ENCODE results near the gene HLA-DQA1. TPM values are rescaled to one million over a fixed set of nuclear protein-coding genes. Genes with fewer than 3 reads are reported as not detected.

The HLA-DQA1 gene
- total RNA-seq, 1 experiment from 2014 or later: 0.86 TPM

- CTCF ChIA-PET: no interaction called here
- H3K9ac ChIP-seq (ENCODE audit: low read length): no peak overlapping the region
- no peak for DNase-seq (ENCODE audit: low read depth, low spot score)
- no peaks in the 10 kb centered on the region for H3K36me3 ChIP-seq (ENCODE audit: control insufficient read depth in 1 of 2, insufficient read depth in 2 of 2, low read length in 2 of 2)
- intact Hi-C loops (cut with micrococcal nuclease): no loop called here
- no peaks in the 10 kb centered on the region for H3K9me2 ChIP-seq (ENCODE audit: insufficient read depth)
- peaks cover 0 to 10% of the 10 kb centered on the region in 2 experiments; a peak in 3 of 4 replicates for H3K4me1 ChIP-seq (ENCODE audit: control insufficient read depth in 1 of 2, insufficient read depth in 2 of 2, low read length in 2 of 2)
- H3K4me2 ChIP-seq (ENCODE audit: low read length): peak overlapping the region; percentile 80
- H3K27me3 ChIP-seq (ENCODE audit: insufficient read depth, low read length): no peaks in the 10 kb centered on the region
- H3K4me3 ChIP-seq (replicated peaks in 1 of 2; ENCODE audit: low read depth in 1 of 2, low read length in 2 of 2): no peak overlapping the region
- H4K20me1 ChIP-seq (ENCODE audit: insufficient read depth): no peaks in the 10 kb centered on the region
- H3K9me3 ChIP-seq (ENCODE audit: control insufficient read depth in 1 of 2, insufficient read depth in 1 of 2, low read depth in 1 of 2, low read length in 2 of 2): no peaks in the 10 kb centered on the region
- peak; percentile 18 for ATAC-seq
- H3K27ac ChIP-seq (ENCODE audit: low read depth, low read length): no peak overlapping the region
- TF ChIP-seq CTCF (IDR thresholded peaks at IDR 0.05 in 2 of 3, conservative IDR thresholded peaks at IDR 0.05 in 1 of 3; ENCODE audit: borderline replicate concordance in 1 of 3, insufficient read depth in 1 of 3, low read depth in 2 of 3, low read length in 2 of 3) (no peak), POLR2A (IDR thresholded peaks at IDR 0.05; ENCODE audit: borderline replicate concordance, extremely low read depth, insufficient read depth, insufficient read length) (no peak), SIN3A (IDR thresholded peaks at IDR 0.05; ENCODE audit: low read depth) (no peak), TCF7L2 (IDR thresholded peaks at IDR 0.05; ENCODE audit: borderline replicate concordance, extremely low read depth, insufficient read depth, insufficient read length) (no peak), MAX (IDR thresholded peaks at IDR 0.05) (no peak), ZFX (IDR thresholded peaks at IDR 0.05) (no peak), EZH2 (IDR thresholded peaks at IDR 0.05) (no peak), ZBTB33 (IDR thresholded peaks at IDR 0.05; ENCODE audit: extremely low read depth, insufficient replicate concordance, low read length) (no peak)
- RAD21 ChIA-PET (ENCODE audit: low non-redundant PET in 1 of 2, low total read pairs in 2 of 2, uncharacterized antibody in 2 of 2, unreplicated experiment in 2 of 2): no interaction called here
- POLR2A ChIA-PET: interaction anchor here (0.6 kb wide), 1 partner anchor 362 kb away, joined by 3 read pairs; no protein-coding TSS in a partner anchor
- H2AFZ ChIP-seq (ENCODE audit: low read depth, low read length, poor library complexity, severe bottlenecking): peak overlapping the region; percentile 68
- H3K79me2 ChIP-seq (ENCODE audit: insufficient read depth, low read length): no peaks in the 10 kb centered on the region
- BruUV-seq (replicated peaks): TSS peak; percentile 93
Observed at GRCh38 chr6:32609391-32609730, 27.8 kb upstream of the HLA-DQA1 start.
